ENCODE measurements around the gene SYT3. TPM values are rescaled to one million over a fixed set of nuclear protein-coding genes. Genes with fewer than 3 reads are reported as not detected.

Gene SYT3
- total and polyA plus RNA-seq, 4 donors = not detected

DNA sequence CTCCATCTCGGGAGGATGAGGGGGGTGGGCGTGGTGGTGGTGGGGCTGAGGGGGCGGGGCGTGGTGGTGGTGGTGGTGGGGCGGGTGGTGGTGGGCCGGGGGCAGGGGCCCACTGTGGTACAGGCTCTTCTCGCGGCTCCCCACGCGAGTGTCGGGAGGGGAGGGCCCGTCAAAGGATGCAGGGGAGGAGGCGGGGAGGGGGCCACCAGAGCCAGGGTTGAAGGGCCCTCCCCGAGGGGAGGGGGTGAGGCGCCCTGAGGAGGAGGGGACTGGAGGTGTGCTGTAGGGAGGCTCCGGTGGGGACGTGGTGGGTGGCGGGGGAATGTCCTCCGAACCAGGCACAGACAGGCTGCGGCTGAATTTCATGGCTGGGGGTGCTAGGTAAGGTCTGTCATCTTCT lies 29.2 kb upstream of the SYT3 start (continued):
- TF ChIP-seq, protein P1, sequence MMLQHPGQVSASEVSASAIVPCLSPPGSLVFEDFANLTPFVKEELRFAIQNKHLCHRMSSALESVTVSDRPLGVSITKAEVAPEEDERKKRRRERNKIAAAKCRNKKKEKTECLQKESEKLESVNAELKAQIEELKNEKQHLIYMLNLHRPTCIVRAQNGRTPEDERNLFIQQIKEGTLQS (IDR thresholded peaks at IDR 0.05) = no peak
- TF ChIP-seq RXRA (IDR thresholded peaks at IDR 0.05) (no peak), FOXA2 (IDR thresholded peaks at IDR 0.05) (no peak)

DNA sequence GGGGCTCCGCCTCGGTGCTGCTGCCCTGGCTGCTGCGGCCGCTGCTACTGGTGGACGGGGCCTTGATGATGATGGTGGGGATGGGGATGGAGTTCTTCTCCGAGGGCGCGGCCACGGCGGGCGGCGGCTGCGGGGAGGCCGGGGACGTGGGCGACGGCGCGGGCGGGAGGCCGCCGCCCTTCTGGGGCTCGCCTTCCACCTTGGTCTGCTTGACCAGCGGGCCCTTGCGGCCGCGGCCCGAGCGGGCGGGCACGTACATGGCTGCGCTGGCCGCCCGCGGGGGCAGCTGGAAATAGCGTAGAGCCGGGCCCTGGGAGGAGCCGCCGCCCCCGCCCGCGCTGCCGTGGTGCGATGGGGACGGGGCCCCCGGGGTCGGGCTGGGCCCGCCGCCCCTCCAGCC lies 28.7 kb upstream of the SYT3 start:
- Histone ChIP-seq H3K27ac (ENCODE audit: low read depth in 1 of 2, low read length in 2 of 2) (no peak overlapping the region), H3K9ac (ENCODE audit: low read depth in 1 of 2, low read length in 2 of 2) (no peak overlapping the region), H3K36me3 (ENCODE audit: control insufficient read depth in 4 of 4, insufficient read depth in 3 of 4, low read depth in 1 of 4, low read length in 3 of 4) (no peaks in the 10 kb centered on the region), H3K4me1 (ENCODE audit: control insufficient read depth in 4 of 4, insufficient read depth in 4 of 4, low read length in 3 of 4) (peaks cover 0 to 5% (median 0%) of the 10 kb centered on the region in 4 donors), H3K9me3 (ENCODE audit: control insufficient read depth in 4 of 4, low read length in 3 of 4) (no peaks in the 10 kb centered on the region), H3K4me3 (ENCODE audit: low read depth in 1 of 3, low read length in 3 of 3) (no peak overlapping the region), H3K27me3 (ENCODE audit: control insufficient read depth in 4 of 4, insufficient read depth in 4 of 4, low read length in 3 of 4) (peaks cover 0 to 5% (median 3%) of the 10 kb centered on the region in 4 donors)
- WGBS = 5% methylated on average over 49 of the region's 49 CpGs
- TF ChIP-seq ZBTB33 (IDR thresholded peaks at IDR 0.05) (no peak), EGR1 (IDR thresholded peaks at IDR 0.05; ENCODE audit: low read depth in 2 of 2) (no peak), GABPA (IDR thresholded peaks at IDR 0.05 in 1 of 2, conservative IDR thresholded peaks at IDR 0.05 in 1 of 2) (no peak), RXRA (IDR thresholded peaks at IDR 0.05) (no peak), RAD21 (IDR thresholded peaks at IDR 0.05) (no peak), NR2F2 (IDR thresholded peaks at IDR 0.05) (no peak), YY1 (IDR thresholded peaks at IDR 0.05) (no peak), CTCF (IDR thresholded peaks at IDR 0.05; ENCODE audit: low read depth, low read length, missing input control) (no peak), FOXA2 (IDR thresholded peaks at IDR 0.05) (no peak), JUND (IDR thresholded peaks at IDR 0.05) (no peak), SP1 (IDR thresholded peaks at IDR 0.05) (no peak), FOXA1 (IDR thresholded peaks at IDR 0.05) (no peak), MAX (IDR thresholded peaks at IDR 0.05) (no peak), TAF1 (conservative IDR thresholded peaks at IDR 0.05) (no peak), HNF4A (conservative IDR thresholded peaks at IDR 0.05) (no peak)
- TF ChIP-seq, protein P1 (IDR thresholded peaks at IDR 0.05) = no peak
- no peak for DNase-seq (ENCODE audit: low spot score)

- peaks cover 2 to 5% (median 4%) of the 10 kb centered on the region in 4 donors for H3K27me3 ChIP-seq (ENCODE audit: control insufficient read depth in 4 of 4, insufficient read depth in 4 of 4, low read length in 3 of 4)
- H3K9me3 ChIP-seq (ENCODE audit: control insufficient read depth in 4 of 4, low read length in 3 of 4) = no peaks in the 10 kb centered on the region
- H3K4me3 ChIP-seq (ENCODE audit: low read depth in 1 of 3, low read length in 3 of 3) = no peak overlapping the region
- TF ChIP-seq CTCF (IDR thresholded peaks at IDR 0.05; ENCODE audit: low read depth, low read length, missing input control) = no peak
- no peak for TF ChIP-seq RXRA (IDR thresholded peaks at IDR 0.05)
- TF ChIP-seq GABPA (IDR thresholded peaks at IDR 0.05 in 1 of 2, conservative IDR thresholded peaks at IDR 0.05 in 1 of 2) = no peak
- TF ChIP-seq NR2F2 (IDR thresholded peaks at IDR 0.05) = no peak
- no peak for TF ChIP-seq ZBTB33 (IDR thresholded peaks at IDR 0.05)
- no peak for TF ChIP-seq MAX (IDR thresholded peaks at IDR 0.05)
- TF ChIP-seq YY1 (IDR thresholded peaks at IDR 0.05) = no peak
- TF ChIP-seq, protein P1 (IDR thresholded peaks at IDR 0.05) = no peak
- TF ChIP-seq FOXA2 (IDR thresholded peaks at IDR 0.05) = no peak
- TF ChIP-seq EGR1 (IDR thresholded peaks at IDR 0.05; ENCODE audit: low read depth in 2 of 2) = no peak
- no peak overlapping the region for H3K9ac ChIP-seq (ENCODE audit: low read depth in 1 of 2, low read length in 2 of 2)
- DNase-seq (ENCODE audit: low spot score) = no peak
- H3K36me3 ChIP-seq (ENCODE audit: control insufficient read depth in 4 of 4, insufficient read depth in 3 of 4, low read depth in 1 of 4, low read length in 3 of 4) = no peaks in the 10 kb centered on the region
- peaks cover 0 to 5% (median 0%) of the 10 kb centered on the region in 4 donors for H3K4me1 ChIP-seq (ENCODE audit: control insufficient read depth in 4 of 4, insufficient read depth in 4 of 4, low read length in 3 of 4)
- WGBS = 7% methylated on average over 58 of the region's 58 CpGs
- H3K27ac ChIP-seq (ENCODE audit: low read depth in 1 of 2, low read length in 2 of 2) = no peak overlapping the region
Observed at GRCh38 chr19:50667759-50668231, 28.1 kb upstream of the SYT3 start.
